Sigmoid colon (tissue), 4 donors: ENCODE results near the gene GAD2.

Experiments
- EP300 ChIP-seq, 4 donors: sonication (generic); formaldehyde crosslinking; IDR thresholded peaks; one replicate each; pipeline ENCODE4 v1.6.1; 2017; ENCODE audit warnings: antibody characterized with exemption in 4 of 4
- POLR2A ChIP-seq, 2 donors: fragments of 450-650 bp; IDR thresholded peaks; one replicate each; pipeline ENCODE4 v1.6.1; 2016; ENCODE audit warnings: antibody characterized with exemption in 2 of 2, mild to moderate bottlenecking in 2 of 2, moderate library complexity in 2 of 2
- POLR2AphosphoS5 ChIP-seq, 4 donors: sonication (generic); formaldehyde crosslinking; IDR thresholded peaks; one replicate each; pipeline ENCODE4 v1.6.1; 2017; ENCODE audit warnings: antibody characterized with exemption in 4 of 4
- TF ChIP-seq, protein P1 (sequence below), 4 experiments: fragments of 450-650 bp in 3 of 4; fragments of 200-600 bp in 1 of 4; IDR thresholded peaks; one replicate each; pipeline ENCODE4 v1.5.1; 2016 to 2019; ENCODE audit warnings: antibody characterized with exemption in 4 of 4, mild to moderate bottlenecking in 3 of 4, moderate library complexity in 2 of 4

- TF ChIP-seq, protein P1, sequence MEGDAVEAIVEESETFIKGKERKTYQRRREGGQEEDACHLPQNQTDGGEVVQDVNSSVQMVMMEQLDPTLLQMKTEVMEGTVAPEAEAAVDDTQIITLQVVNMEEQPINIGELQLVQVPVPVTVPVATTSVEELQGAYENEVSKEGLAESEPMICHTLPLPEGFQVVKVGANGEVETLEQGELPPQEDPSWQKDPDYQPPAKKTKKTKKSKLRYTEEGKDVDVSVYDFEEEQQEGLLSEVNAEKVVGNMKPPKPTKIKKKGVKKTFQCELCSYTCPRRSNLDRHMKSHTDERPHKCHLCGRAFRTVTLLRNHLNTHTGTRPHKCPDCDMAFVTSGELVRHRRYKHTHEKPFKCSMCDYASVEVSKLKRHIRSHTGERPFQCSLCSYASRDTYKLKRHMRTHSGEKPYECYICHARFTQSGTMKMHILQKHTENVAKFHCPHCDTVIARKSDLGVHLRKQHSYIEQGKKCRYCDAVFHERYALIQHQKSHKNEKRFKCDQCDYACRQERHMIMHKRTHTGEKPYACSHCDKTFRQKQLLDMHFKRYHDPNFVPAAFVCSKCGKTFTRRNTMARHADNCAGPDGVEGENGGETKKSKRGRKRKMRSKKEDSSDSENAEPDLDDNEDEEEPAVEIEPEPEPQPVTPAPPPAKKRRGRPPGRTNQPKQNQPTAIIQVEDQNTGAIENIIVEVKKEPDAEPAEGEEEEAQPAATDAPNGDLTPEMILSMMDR (IDR thresholded peaks at IDR 0.05): no peak
- TF ChIP-seq EP300 (IDR thresholded peaks at IDR 0.05): no peak
- no peak for TF ChIP-seq POLR2A (IDR thresholded peaks at IDR 0.05)
- TF ChIP-seq POLR2AphosphoS5 (IDR thresholded peaks at IDR 0.05): no peak
These were observed 6.0 kb downstream of the GAD2 start for GRCh38 chr10:26222563-26222962.
